Lower leg skin (tissue), 3 donors: ENCODE results near the gene PLCB1.

Source experiments
- CTCF ChIP-seq, 3 donors: fragments of 450-650 bp; IDR thresholded peaks; one replicate each; pipeline ENCODE4 v1.5.1; 2016; ENCODE audit warnings: antibody characterized with exemption in 3 of 3, mild to moderate bottlenecking in 3 of 3, moderate library complexity in 2 of 3
- POLR2A ChIP-seq, 2 donors: fragments of 450-650 bp; IDR thresholded peaks; one replicate each; pipeline ENCODE4 v1.6.1; 2016 to 2017; ENCODE audit warnings: antibody characterized with exemption in 2 of 2, mild to moderate bottlenecking in 1 of 2, moderate library complexity in 1 of 2

- TF ChIP-seq POLR2A (IDR thresholded peaks at IDR 0.05), result no peak
- TF ChIP-seq CTCF (IDR thresholded peaks at IDR 0.05), result no peak
Measured at GRCh38 chr20:8121666-8122065, 10.4 kb upstream of the PLCB1 start.
